Upper lobe of left lung (tissue), 4 donors: ENCODE measurements around the gene VAV2.

Source experiments
- CTCF ChIP-seq, 6 experiments: fragments of 450-650 bp in 4 of 6; fragments of 200-600 bp in 2 of 6; sonication (generic) in 2 of 6; IDR thresholded peaks; one replicate each; pipeline ENCODE4 v1.5.1; 2016 to 2019; ENCODE audit warnings: antibody characterized with exemption in 6 of 6
- POLR2AphosphoS5 ChIP-seq, 2 donors: sonication (generic); formaldehyde crosslinking; IDR thresholded peaks; one replicate each; pipeline ENCODE4 v1.5.1; 2017; ENCODE audit warnings: antibody characterized with exemption in 2 of 2

- TF ChIP-seq CTCF (IDR thresholded peaks at IDR 0.05) (no peak), POLR2AphosphoS5 (IDR thresholded peaks at IDR 0.05) (no peak)
Observed at GRCh38 chr9:134037641-134038040, 45.5 kb upstream of the VAV2 start.
